ENCODE data around the gene TTLL7. TPM values are rescaled to one million over a fixed set of nuclear protein-coding genes. Genes with fewer than 3 reads are reported as not detected.

TTLL7 gene
- total RNA-seq, 4 donors from 2014 or later, result 26.2 to 58.1 (median 41.2) TPM

DNA sequence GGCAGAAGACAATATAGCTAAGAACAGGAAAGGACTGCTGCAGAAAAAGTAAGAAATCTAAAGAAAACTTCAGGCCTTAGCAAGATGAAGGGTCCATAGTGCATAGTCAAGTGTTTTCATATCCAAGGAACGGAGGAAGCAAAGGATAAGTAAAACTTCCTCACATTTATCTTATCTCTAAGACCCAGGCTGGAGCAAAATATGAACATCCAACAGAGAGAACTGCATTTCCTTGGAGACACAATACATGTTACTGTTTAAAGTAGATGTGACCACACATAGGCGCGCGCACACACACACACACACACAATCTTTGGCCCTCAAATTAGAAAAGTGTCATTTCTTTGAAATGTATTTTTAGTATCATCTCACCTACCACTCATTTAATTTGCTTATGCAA, 66.7 kb downstream of the TTLL7 start:
- Histone ChIP-seq H3K9me3 (no peaks in the 10 kb centered on the region), H3K36me3 (peaks cover 0 to 6% (median 2%) of the 10 kb centered on the region in 4 donors), H3K4me3 (no peak overlapping the region), H3K4me1 (peaks cover 0 to 13% (median 6%) of the 10 kb centered on the region in 4 donors), H3K27ac (replicated peaks in 1 of 4) (no peak overlapping the region), H3K27me3 (no peaks in the 10 kb centered on the region)
- 93% methylated on average over 4 of the region's 4 CpGs for WGBS
- TF ChIP-seq POLR2A (IDR thresholded peaks at IDR 0.05; ENCODE audit: low read depth) (no peak), CTCF (IDR thresholded peaks at IDR 0.05) (no peak), EP300 (IDR thresholded peaks at IDR 0.05) (no peak), POLR2AphosphoS5 (IDR thresholded peaks at IDR 0.05) (no peak)
- intact Hi-C loops (cut with DNase I), result loop anchor here (2.0 to 10.0 kb wide), 3 partner anchors 65 to 503 kb away; partner anchors contain the start of gene TTLL7
- no peak for DNase-seq (ENCODE audit: extremely low spot score)

- Histone ChIP-seq H3K4me1 (peaks cover 0 to 16% (median 7%) of the 10 kb centered on the region in 4 donors), H3K4me3 (no peak overlapping the region), H3K27ac (replicated peaks in 1 of 4) (no peak overlapping the region), H3K36me3 (peaks cover 0 to under 1% (median 0%) of the 10 kb centered on the region in 4 donors), H3K9me3 (no peaks in the 10 kb centered on the region), H3K27me3 (no peaks in the 10 kb centered on the region)
- TF ChIP-seq POLR2AphosphoS5 (IDR thresholded peaks at IDR 0.05) (no peak), EP300 (IDR thresholded peaks at IDR 0.05) (no peak), POLR2A (IDR thresholded peaks at IDR 0.05; ENCODE audit: low read depth) (no peak), CTCF (IDR thresholded peaks at IDR 0.05) (peak; percentile 75 to 82 (median 79))
- intact Hi-C loops (cut with DNase I), result loop anchor here (2.0 to 10.0 kb wide), 3 partner anchors 66 to 503 kb away; partner anchors contain the start of gene TTLL7
- no peak for DNase-seq (ENCODE audit: extremely low spot score)
- 6% methylated on average over 2 of the region's 2 CpGs for WGBS
These were observed 67.2 kb downstream of the TTLL7 start for GRCh38 chr1:83931658-83932253.

GRCh38 chr1:83929184-83929583, 69.7 kb downstream of the TTLL7 start:
- peaks cover 0 to 16% (median 7%) of the 10 kb centered on the region in 4 donors for H3K4me1 ChIP-seq
- H3K9me3 ChIP-seq, result no peaks in the 10 kb centered on the region
- H3K27ac ChIP-seq (replicated peaks in 1 of 4), result no peak overlapping the region
- TF ChIP-seq CTCF (IDR thresholded peaks at IDR 0.05) (no peak), EP300 (IDR thresholded peaks at IDR 0.05) (no peak), POLR2A (IDR thresholded peaks at IDR 0.05; ENCODE audit: low read depth) (no peak), POLR2AphosphoS5 (IDR thresholded peaks at IDR 0.05) (no peak)
- no peaks in the 10 kb centered on the region for H3K27me3 ChIP-seq
- no peak for DNase-seq (ENCODE audit: extremely low spot score)
- no peak overlapping the region for H3K4me3 ChIP-seq
- H3K36me3 ChIP-seq, result peaks cover 0 to 13% (median 0%) of the 10 kb centered on the region in 4 donors
- WGBS, result 97% methylated on average over 1 of the region's 1 CpG
- intact Hi-C loops (cut with DNase I), result no loop called here

GRCh38 chr1:83928396-83928795, 70.5 kb downstream of the TTLL7 start:
- intact Hi-C loops (cut with DNase I), result no loop called here
- Histone ChIP-seq H3K27ac (replicated peaks in 1 of 4) (no peak overlapping the region), H3K4me3 (no peak overlapping the region), H3K4me1 (peaks cover 0 to 16% (median 7%) of the 10 kb centered on the region in 4 donors), H3K9me3 (no peaks in the 10 kb centered on the region), H3K36me3 (peaks cover 0 to 20% (median 0%) of the 10 kb centered on the region in 4 donors), H3K27me3 (no peaks in the 10 kb centered on the region)
- TF ChIP-seq POLR2A (IDR thresholded peaks at IDR 0.05; ENCODE audit: low read depth) (no peak), POLR2AphosphoS5 (IDR thresholded peaks at IDR 0.05) (no peak), EP300 (IDR thresholded peaks at IDR 0.05) (no peak), CTCF (IDR thresholded peaks at IDR 0.05) (no peak)
- DNase-seq (ENCODE audit: extremely low spot score), result no peak
